Measurements from ENCODE around the gene DNAJC7. TPM values are rescaled to one million over a fixed set of nuclear protein-coding genes. Genes with fewer than 3 reads are reported as not detected.

The DNAJC7 gene
- total and polyA plus RNA-seq, 7 donors, result 46.7 to 91.6 (median 57.1) TPM

DNA sequence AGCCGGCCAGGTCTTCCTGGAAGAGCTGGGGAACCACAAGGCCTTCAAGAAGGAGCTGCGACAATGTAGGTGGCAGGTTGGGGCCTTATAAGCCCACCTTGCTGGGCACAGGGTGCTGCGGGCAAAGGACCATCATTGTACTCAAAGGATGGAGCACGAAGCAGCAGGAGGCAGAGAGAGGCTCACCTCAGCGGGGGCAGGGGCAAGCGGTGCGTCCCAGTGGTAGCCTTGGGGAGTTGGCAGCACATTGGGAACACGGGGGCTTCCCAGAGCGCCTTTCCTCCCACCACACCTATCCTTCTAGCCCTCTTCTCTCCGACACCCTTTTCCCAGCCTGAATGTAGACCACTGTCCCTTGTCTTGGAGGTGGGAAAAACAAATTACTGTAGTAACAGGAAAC, 48.6 kb downstream of the DNAJC7 start:
- Histone ChIP-seq H3K4me1 (peaks cover 0 to 67% (median 54%) of the 10 kb centered on the region in 4 donors), H3K27ac (peak overlapping the region; percentile 91 to 99 (median 93)), H3K4me3 (peak overlapping the region in 2 of 4 donors; percentile 82 to 93), H3K9me3 (no peaks in the 10 kb centered on the region), H3K36me3 (peaks cover 5 to 49% (median 15%) of the 10 kb centered on the region in 4 donors), H3K27me3 (no peaks in the 10 kb centered on the region)
- intact Hi-C loops (cut with DNase I), result loop anchor here (5.0 to 10.0 kb wide), 2 partner anchors 144 to 234 kb away; partner anchors contain the start of genes DHX58 and HAP1
- TF ChIP-seq POLR2A (IDR thresholded peaks at IDR 0.05), result no peak
- TF ChIP-seq POLR2AphosphoS5 (IDR thresholded peaks at IDR 0.05), result no peak
- TF ChIP-seq EP300 (IDR thresholded peaks at IDR 0.05), result no peak
- TF ChIP-seq, protein P1, sequence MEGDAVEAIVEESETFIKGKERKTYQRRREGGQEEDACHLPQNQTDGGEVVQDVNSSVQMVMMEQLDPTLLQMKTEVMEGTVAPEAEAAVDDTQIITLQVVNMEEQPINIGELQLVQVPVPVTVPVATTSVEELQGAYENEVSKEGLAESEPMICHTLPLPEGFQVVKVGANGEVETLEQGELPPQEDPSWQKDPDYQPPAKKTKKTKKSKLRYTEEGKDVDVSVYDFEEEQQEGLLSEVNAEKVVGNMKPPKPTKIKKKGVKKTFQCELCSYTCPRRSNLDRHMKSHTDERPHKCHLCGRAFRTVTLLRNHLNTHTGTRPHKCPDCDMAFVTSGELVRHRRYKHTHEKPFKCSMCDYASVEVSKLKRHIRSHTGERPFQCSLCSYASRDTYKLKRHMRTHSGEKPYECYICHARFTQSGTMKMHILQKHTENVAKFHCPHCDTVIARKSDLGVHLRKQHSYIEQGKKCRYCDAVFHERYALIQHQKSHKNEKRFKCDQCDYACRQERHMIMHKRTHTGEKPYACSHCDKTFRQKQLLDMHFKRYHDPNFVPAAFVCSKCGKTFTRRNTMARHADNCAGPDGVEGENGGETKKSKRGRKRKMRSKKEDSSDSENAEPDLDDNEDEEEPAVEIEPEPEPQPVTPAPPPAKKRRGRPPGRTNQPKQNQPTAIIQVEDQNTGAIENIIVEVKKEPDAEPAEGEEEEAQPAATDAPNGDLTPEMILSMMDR (IDR thresholded peaks at IDR 0.05), result no peak
- DNase-seq, result no peak
- WGBS, 2 donors, result 94 to 97% methylated on average over 10 of the region's 10 CpGs

DNA sequence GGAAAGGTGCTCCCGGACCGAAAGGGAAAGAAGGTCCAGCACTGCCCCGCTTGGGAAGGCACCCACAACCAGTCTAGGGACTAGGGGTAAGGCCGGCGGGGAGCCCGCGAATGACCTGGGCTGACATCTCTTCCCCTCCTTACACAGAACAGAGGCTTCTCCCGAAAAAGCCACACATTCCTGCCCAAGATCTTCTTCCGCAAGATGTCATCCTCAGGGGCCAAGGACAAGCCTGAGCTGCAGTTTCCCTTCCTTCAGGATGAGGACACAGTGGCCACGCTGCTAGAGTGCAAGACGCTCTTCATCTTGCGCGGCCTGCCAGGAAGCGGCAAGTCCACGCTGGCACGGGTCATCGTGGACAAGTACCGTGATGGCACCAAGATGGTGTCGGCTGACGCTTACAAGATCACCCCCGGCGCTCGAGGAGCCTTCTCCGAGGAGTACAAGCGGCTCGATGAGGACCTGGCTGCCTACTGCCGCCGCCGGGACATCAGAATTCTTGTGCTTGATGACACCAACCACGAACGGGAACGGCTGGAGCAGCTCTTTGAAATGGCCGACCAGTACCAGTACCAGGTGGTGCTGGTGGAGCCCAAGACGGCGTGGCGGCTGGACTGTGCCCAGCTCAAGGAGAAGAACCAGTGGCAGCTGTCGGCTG, 49.2 kb downstream of the DNAJC7 start:
- intact Hi-C loops (cut with DNase I), result loop anchor here (2.0 to 10.0 kb wide), 4 partner anchors 49 to 233 kb away; partner anchors contain the start of genes ACLY, DHX58, DNAJC7 and HAP1
- TF ChIP-seq POLR2AphosphoS5 (IDR thresholded peaks at IDR 0.05), result no peak
- Histone ChIP-seq H3K36me3 (peaks cover 0 to 43% (median 12%) of the 10 kb centered on the region in 4 donors), H3K4me3 (peak overlapping the region; percentile 82 to 96 (median 88)), H3K27me3 (no peaks in the 10 kb centered on the region), H3K27ac (peak overlapping the region; percentile 91 to 99 (median 93)), H3K4me1 (peaks cover 0 to 62% (median 50%) of the 10 kb centered on the region in 4 donors), H3K9me3 (no peaks in the 10 kb centered on the region)
- DNase-seq, result no peak
- 94 to 95% methylated on average over 37 of the region's 37 CpGs for WGBS, 2 donors

DNA sequence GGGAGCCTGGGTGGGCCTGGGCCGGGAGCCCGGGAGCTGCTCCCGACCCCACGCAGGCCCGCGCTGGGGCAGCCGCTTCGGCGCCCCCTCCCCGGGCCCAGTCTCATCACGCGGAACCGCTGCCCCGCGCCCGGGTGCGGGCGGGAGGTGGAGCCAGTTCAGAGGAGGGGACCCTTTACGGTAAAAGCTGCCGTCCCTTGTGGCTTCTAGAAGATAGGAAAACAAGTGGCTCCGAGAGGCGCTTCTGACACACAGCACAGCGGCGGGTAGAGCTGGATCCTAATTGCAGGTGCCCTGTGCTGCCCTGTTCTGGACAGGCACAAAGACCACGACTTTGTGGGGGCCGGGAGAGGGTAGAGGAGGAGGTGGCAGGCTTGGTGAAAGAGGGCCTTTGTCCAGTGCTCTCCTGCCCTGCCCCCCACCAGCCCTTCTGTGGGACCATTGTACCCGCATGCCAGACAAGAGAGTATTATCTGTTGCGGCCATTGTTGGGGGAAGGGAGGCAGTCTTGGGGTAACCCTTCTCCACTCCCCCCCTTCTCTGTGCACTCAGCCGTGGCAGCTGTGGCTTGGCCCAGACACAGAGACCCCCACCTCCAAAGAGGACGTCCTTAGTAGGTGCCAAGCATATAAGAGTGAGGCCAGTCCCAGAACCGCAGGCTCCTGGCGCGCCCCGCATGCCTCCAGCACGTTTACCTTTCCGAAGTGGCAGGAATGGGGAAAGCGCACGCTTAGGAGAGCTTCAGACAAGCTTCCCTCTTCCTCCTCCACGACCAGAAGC, 49.9 kb downstream of the DNAJC7 start:
- intact Hi-C loops (cut with DNase I), result loop anchor here (2.0 to 10.0 kb wide), 4 partner anchors 49 to 233 kb away; partner anchors contain the start of genes ACLY, DHX58, DNAJC7 and HAP1
- Histone ChIP-seq H3K27me3 (no peaks in the 10 kb centered on the region), H3K4me1 (peaks cover 0 to 61% (median 52%) of the 10 kb centered on the region in 4 donors), H3K9me3 (no peaks in the 10 kb centered on the region), H3K36me3 (peaks cover 0 to 36% (median 6%) of the 10 kb centered on the region in 4 donors), H3K27ac (peak overlapping the region; percentile 91 to 99 (median 93)), H3K4me3 (peak overlapping the region; percentile 82 to 96 (median 88))
- 22 to 23% methylated on average over 39 of the region's 39 CpGs for WGBS, 2 donors
- TF ChIP-seq EP300 (IDR thresholded peaks at IDR 0.05) (no peak), POLR2AphosphoS5 (IDR thresholded peaks at IDR 0.05) (peak in 2 of 4 donors; percentile 3 to 22)
- DNase-seq, result peak; percentile 85

DNA sequence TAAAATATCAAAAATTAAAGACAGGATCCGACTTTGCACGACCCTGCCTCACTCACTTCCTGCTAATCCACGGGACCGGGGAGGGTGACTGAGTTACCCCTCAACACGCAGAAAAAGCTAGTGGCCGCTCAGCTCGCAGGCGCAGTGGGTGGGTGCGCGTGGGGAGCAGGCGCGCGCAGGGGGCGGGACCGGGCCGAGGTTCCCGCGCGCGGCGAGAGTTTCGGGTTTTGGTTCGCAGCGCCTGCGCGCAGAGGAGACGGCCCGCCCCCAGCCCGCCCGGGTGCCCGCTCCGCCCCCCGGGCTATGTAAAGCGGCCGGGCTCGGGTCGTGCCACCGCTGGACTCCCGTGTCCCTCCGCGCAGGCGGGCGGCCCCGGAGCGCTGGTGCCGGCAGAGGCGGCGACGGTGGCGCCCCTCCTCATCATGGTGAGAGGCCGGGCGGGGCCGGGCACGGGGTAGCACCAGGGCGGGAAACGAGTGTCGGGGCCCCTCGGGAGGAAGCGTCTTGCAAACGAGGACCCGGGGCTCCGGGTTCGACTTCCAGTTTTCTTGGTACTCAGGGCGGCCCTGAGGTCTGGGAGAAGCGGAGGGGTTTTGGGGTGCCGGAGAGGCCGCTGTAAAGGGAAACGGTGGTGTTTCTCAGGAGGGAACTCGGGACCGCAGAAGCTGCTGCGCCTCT, 50.6 kb downstream of the DNAJC7 start, which contains the start of gene CNP:
TSS of gene CNP (plus strand) at position 333 of the 678 bp plus-strand sequence. CDS start at position 423, 90 bp downstream.
- peaks cover 0 to 60% (median 50%) of the 10 kb centered on the region in 4 donors for H3K4me1 ChIP-seq
- no peaks in the 10 kb centered on the region for H3K27me3 ChIP-seq
- H3K36me3 ChIP-seq, result peaks cover 0 to 28% (median under 1%) of the 10 kb centered on the region in 4 donors
- intact Hi-C loops (cut with DNase I), result loop anchor here (2.0 to 10.0 kb wide), 4 partner anchors 48 to 232 kb away; partner anchors contain the start of genes ACLY, DHX58, DNAJC7 and HAP1
- 0% methylated on average over 71 of the region's 71 CpGs for WGBS, 2 donors
- H3K4me3 ChIP-seq, result peak within 1 kb of the TSS; percentile 82 to 96 (median 88)
- H3K9me3 ChIP-seq, result no peaks in the 10 kb centered on the region
- TF ChIP-seq POLR2AphosphoS5 (IDR thresholded peaks at IDR 0.05) (peak; percentile 67 to 97 (median 94)), POLR2A (IDR thresholded peaks at IDR 0.05) (peak; percentile 65 to 68), EP300 (IDR thresholded peaks at IDR 0.05) (no peak)
- peak within 1 kb of the TSS; percentile 91 to 99 (median 93) for H3K27ac ChIP-seq
- DNase-seq, result peak; percentile 95

DNA sequence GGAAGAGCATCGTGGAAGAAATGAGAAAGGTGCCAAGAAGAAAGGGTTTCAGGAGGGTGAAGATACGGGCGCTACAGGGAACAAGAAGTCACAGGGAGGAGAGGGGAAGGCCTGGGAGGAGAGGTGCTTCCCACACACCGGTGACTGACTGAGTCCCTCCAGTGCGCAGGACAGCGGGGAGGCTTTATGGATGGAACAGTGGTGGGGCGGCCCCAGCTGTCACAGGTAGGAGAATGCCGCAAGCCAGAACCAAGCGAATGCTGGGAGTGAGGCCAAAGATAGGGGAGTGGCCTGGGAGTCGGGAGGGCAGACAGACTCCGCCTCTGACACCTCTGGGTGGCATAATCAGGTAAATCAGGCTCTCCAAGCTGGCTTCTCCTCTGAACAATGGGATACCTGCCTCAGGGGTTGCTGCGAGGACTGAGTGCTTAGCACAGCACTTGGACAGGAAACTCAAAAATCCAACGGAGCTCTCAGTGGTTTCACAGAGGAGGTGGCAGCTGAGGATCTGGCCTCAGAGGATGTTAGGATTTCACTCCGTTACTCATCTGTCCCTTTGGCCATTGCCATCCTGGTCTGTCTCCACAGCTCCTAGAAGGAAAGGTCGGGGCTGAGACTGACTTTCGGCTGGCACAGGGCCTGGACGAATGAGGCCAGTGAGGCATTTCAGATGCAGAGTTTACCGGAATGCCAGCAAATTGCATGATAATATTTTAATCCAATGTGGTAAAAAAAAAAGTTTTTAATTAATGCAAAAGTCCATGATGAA, 51.4 kb downstream of the DNAJC7 start:
- DNase-seq, result peak; percentile 80
- peaks cover 0 to 57% (median 47%) of the 10 kb centered on the region in 4 donors for H3K4me1 ChIP-seq
- intact Hi-C loops (cut with DNase I), result loop anchor here (2.0 to 10.0 kb wide), 4 partner anchors 47 to 231 kb away; partner anchors contain the start of genes ACLY, DHX58, DNAJC7 and HAP1
- peak overlapping the region; percentile 82 to 96 (median 88) for H3K4me3 ChIP-seq
- H3K27me3 ChIP-seq, result no peaks in the 10 kb centered on the region
- TF ChIP-seq POLR2A (IDR thresholded peaks at IDR 0.05) (no peak), POLR2AphosphoS5 (IDR thresholded peaks at IDR 0.05) (no peak), EP300 (IDR thresholded peaks at IDR 0.05) (no peak)
- TF ChIP-seq, protein P1 (IDR thresholded peaks at IDR 0.05), result no peak
- H3K27ac ChIP-seq, result peak overlapping the region; percentile 91 to 99 (median 93)
- no peaks in the 10 kb centered on the region for H3K9me3 ChIP-seq
- peaks cover 0 to 23% (median 0%) of the 10 kb centered on the region in 4 donors for H3K36me3 ChIP-seq
- WGBS, 2 donors, result 1 to 4% methylated on average over 18 of the region's 18 CpGs
